ENCODE data around the gene SIX1. TPM values are rescaled to one million over a fixed set of nuclear protein-coding genes. Genes with fewer than 3 reads are reported as not detected.
A peak's percentile ranks its signal among the peaks of the same experiment; 100 is the strongest.

Gene SIX1
- total and polyA plus RNA-seq, 2 experiments from 2014 or later, result 0.35 to 0.71 TPM

DNA sequence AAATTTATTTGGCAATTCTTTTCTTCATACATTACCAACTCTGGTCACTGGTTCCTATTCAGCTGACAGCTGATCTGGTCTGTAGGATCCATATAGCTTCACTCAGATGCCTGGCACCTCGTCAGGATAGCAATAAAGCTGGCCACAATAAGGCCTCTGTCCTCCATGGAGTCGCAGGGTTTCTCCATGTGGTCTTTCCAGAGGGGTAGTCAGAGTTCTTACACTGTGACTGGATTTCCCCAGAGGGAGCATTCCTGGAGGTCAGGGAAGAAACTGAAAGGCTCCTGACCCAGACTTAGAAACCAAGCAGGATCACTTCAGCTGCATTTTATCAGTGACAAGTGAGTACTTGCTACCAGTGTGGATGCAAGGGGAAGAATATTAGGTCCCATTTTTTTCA, 34.9 kb upstream of the SIX1 start:
- 0 out of 2 replicates have a peak, but pooled peaks cover 2% of the 10 kb centered on the region for H3F3A ChIP-seq (replicated peaks; ENCODE audit: low read depth)
- ATAC-seq (no peak), DNase-seq (ENCODE audit: low spot score) (no peak)
- no peaks in the 10 kb centered on the region for H3K9me2 ChIP-seq (ENCODE audit: insufficient read depth)
- H3K27me3 Mint-ChIP-seq (ENCODE audit: insufficient read depth, low read depth, poor library complexity), result peaks cover 4% of the 10 kb centered on the region
- no peaks in the 10 kb centered on the region for H3K79me2 ChIP-seq (replicated peaks; ENCODE audit: insufficient read depth)
- H3K36me3 ChIP-seq (ENCODE audit: insufficient read depth), result no peaks in the 10 kb centered on the region
- H3K4me1 ChIP-seq (ENCODE audit: insufficient read depth), result peaks cover 14% of the 10 kb centered on the region
- no peak for TF ChIP-seq ZNF331 (CRISPR knock-in tag; IDR thresholded peaks at IDR 0.05; ENCODE audit: low read depth)
- no peak for TF ChIP-seq ZNF114 (CRISPR knock-in tag; IDR thresholded peaks at IDR 0.05)
- no peak for TF ChIP-seq EZH2phosphoT487 (IDR thresholded peaks at IDR 0.05; ENCODE audit: unreplicated experiment)
- no peak for TF ChIP-seq ZNF462 (CRISPR knock-in tag; IDR thresholded peaks at IDR 0.05)
- TF ChIP-seq EZH2 (IDR thresholded peaks at IDR 0.05; ENCODE audit: low read depth, unreplicated experiment), result no peak
- TF ChIP-seq POLR2AphosphoS5 (IDR thresholded peaks at IDR 0.05; ENCODE audit: low read depth), result no peak
- TF ChIP-seq STAT1 (IDR thresholded peaks at IDR 0.05; ENCODE audit: unreplicated experiment), result no peak
- TF ChIP-seq NANOG (IDR thresholded peaks at IDR 0.05; ENCODE audit: borderline replicate concordance), result no peak
- TF ChIP-seq CTCF (conservative IDR thresholded peaks at IDR 0.05; ENCODE audit: low read depth in 2 of 2), result no peak
- no peak for TF ChIP-seq CREB1 (CRISPR knock-in tag; IDR thresholded peaks at IDR 0.05; ENCODE audit: low read depth)
- no peak for TF ChIP-seq REST (IDR thresholded peaks at IDR 0.05; ENCODE audit: unreplicated experiment)
- TF ChIP-seq, protein P1, sequence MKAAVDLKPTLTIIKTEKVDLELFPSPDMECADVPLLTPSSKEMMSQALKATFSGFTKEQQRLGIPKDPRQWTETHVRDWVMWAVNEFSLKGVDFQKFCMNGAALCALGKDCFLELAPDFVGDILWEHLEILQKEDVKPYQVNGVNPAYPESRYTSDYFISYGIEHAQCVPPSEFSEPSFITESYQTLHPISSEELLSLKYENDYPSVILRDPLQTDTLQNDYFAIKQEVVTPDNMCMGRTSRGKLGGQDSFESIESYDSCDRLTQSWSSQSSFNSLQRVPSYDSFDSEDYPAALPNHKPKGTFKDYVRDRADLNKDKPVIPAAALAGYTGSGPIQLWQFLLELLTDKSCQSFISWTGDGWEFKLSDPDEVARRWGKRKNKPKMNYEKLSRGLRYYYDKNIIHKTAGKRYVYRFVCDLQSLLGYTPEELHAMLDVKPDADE (IDR thresholded peaks at IDR 0.05), result no peak
- H3K4me3 ChIP-seq, result no peak overlapping the region
- no peaks in the 10 kb centered on the region for H3K36me3 Mint-ChIP-seq (ENCODE audit: low read depth)
- H3K27ac ChIP-seq (ENCODE audit: low read depth), result no peak overlapping the region
- H3K4me1 Mint-ChIP-seq, result peaks cover 17% of the 10 kb centered on the region
- H3K4me2 ChIP-seq, result no peak overlapping the region
- H4K20me1 ChIP-seq (replicated peaks; ENCODE audit: insufficient read depth), result no peaks in the 10 kb centered on the region
- no peak overlapping the region for H3K27ac Mint-ChIP-seq
- peak overlapping the region; percentile 74; the same call in 1 of the 2 replicates for H2AFZ ChIP-seq
- H3K4me3 Mint-ChIP-seq, result no peak overlapping the region
- H3K9me3 Mint-ChIP-seq, result peaks cover 3% of the 10 kb centered on the region; the same call in 1 of the 3 replicates
- no peaks in the 10 kb centered on the region for H3K27me3 ChIP-seq (ENCODE audit: insufficient read depth)
